H1 (cell line): Measurements from ENCODE around the gene PLD5.

Experiments
- POLR2A ChIP-seq, 2 experiments: IDR thresholded peaks; 1 replicate in 1 of 2; 2 replicates in 1 of 2; pipeline ENCODE4 v1.6.1; 2011; ENCODE audit warnings: low read depth in 2 of 2, low read length in 2 of 2, mild to moderate bottlenecking in 2 of 2; ENCODE audit errors: control extremely low read depth in 1 of 2
- RFX5 ChIP-seq: IDR thresholded peaks from 2 replicates; pipeline ENCODE4 v1.6.1; 2011; ENCODE audit warnings: low read depth, low read length, improper control_type of control experiment, borderline replicate concordance
- SRF ChIP-seq: IDR thresholded peaks from 2 replicates; pipeline ENCODE4 v1.6.1; 2011; ENCODE audit warnings: mild to moderate bottlenecking, low read depth, low read length, moderate library complexity
- TAF1 ChIP-seq: IDR thresholded peaks from 2 replicates; pipeline ENCODE4 v1.6.1; 2011; ENCODE audit warnings: mild to moderate bottlenecking, low read depth, low read length
- TEAD4 ChIP-seq: IDR thresholded peaks from 2 replicates; pipeline ENCODE4 v1.6.1; 2012; ENCODE audit warnings: low read depth, low read length, inconsistent platforms, mixed read lengths
- TF ChIP-seq, protein P1 (sequence below), 3 experiments: IDR thresholded peaks; 1 replicate in 2 of 3; 2 replicates in 1 of 3; pipeline versions ENCODE4 v1.5.1 to v1.6.1; 2011; ENCODE audit warnings: low read length in 3 of 3, mild to moderate bottlenecking in 3 of 3, inconsistent platforms in 2 of 3, low read depth in 1 of 3, moderate library complexity in 1 of 3; ENCODE audit not compliant: insufficient read depth in 1 of 3; ENCODE audit errors: control extremely low read depth in 1 of 3
- TF ChIP-seq, protein P2 (sequence below): IDR thresholded peaks from 2 replicates; pipeline ENCODE4 v1.6.1; 2012; ENCODE audit warnings: inconsistent platforms

DNA sequence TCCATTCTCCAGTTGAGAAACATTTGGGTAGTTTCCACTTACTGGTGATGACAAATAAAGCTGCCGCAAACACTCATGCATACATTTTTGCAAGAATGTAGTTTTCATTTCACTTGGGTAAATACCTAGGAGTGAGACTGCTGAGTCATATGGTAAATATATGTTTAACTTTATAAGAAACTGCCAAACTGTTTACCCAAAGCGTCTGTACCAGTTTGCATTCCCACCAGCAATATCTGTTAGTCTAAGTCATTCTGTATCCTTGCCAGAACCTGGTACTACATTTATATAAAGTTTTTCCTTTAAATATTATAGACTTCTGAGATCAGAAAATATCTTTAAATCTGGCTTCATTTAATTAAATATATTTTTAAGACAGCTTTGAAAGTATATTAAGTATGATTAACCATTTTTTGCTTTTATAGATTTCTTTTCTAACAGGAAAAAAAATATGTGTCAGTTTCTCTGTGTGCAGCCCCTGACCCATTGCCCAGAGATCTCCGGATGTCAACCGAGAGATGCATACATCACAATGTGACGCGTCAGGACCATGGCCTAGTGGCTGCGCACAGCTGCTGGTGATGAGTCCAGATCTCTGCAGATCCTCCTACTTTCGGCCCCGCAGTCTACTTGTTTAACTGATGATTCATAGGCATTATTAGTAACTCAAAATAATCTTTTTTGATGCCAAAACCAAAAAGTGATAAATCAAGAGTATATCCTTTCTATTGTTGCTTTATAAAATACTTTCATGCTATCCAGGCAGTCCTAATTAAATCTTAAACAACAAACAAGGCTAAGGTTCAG lies 298.5 kb downstream of the PLD5 start:
- TF ChIP-seq TEAD4 (no peak), RFX5 (no peak), TAF1 (no peak), POLR2A (IDR thresholded peaks at IDR 0.05; ENCODE audit: control extremely low read depth in 1 of 2, low read depth in 2 of 2, low read length in 2 of 2) (no peak), SRF (no peak)
- TF ChIP-seq, protein P1, sequence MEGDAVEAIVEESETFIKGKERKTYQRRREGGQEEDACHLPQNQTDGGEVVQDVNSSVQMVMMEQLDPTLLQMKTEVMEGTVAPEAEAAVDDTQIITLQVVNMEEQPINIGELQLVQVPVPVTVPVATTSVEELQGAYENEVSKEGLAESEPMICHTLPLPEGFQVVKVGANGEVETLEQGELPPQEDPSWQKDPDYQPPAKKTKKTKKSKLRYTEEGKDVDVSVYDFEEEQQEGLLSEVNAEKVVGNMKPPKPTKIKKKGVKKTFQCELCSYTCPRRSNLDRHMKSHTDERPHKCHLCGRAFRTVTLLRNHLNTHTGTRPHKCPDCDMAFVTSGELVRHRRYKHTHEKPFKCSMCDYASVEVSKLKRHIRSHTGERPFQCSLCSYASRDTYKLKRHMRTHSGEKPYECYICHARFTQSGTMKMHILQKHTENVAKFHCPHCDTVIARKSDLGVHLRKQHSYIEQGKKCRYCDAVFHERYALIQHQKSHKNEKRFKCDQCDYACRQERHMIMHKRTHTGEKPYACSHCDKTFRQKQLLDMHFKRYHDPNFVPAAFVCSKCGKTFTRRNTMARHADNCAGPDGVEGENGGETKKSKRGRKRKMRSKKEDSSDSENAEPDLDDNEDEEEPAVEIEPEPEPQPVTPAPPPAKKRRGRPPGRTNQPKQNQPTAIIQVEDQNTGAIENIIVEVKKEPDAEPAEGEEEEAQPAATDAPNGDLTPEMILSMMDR (IDR thresholded peaks at IDR 0.05; ENCODE audit: control extremely low read depth in 1 of 3, insufficient read depth in 1 of 3, low read depth in 1 of 3, low read length in 3 of 3): no peak
- TF ChIP-seq, protein P2, sequence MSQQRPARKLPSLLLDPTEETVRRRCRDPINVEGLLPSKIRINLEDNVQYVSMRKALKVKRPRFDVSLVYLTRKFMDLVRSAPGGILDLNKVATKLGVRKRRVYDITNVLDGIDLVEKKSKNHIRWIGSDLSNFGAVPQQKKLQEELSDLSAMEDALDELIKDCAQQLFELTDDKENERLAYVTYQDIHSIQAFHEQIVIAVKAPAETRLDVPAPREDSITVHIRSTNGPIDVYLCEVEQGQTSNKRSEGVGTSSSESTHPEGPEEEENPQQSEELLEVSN: no peak
